Liver (tissue), 9 donors: ENCODE measurements around the gene RERE. TPM values are rescaled to one million over a fixed set of nuclear protein-coding genes. Genes with fewer than 3 reads are reported as not detected.

Source experiments
- DNase-seq: peaks from one replicate; pipeline ENCODE4 v3.0.0-alpha.2; 2017; ENCODE audit warnings: low spot score
- H3K27ac ChIP-seq, 2 donors: one replicate each; pipeline ENCODE4 v1.7.0; 2013; ENCODE audit warnings: inconsistent platforms in 2 of 2, low read length in 2 of 2, control low read depth in 1 of 2, low read depth in 1 of 2, mild to moderate bottlenecking in 1 of 2
- H3K27me3 ChIP-seq, 4 donors: one replicate each; pipeline versions ENCODE4 v1.6.1 to v1.7.0; 2013; ENCODE audit warnings: low read length in 3 of 4, inconsistent platforms in 1 of 4, mild to moderate bottlenecking in 1 of 4, moderate library complexity in 1 of 4; ENCODE audit not compliant: control insufficient read depth in 4 of 4, insufficient read depth in 4 of 4
- H3K36me3 ChIP-seq, 4 donors: one replicate each; pipeline versions ENCODE4 v1.6.1 to v1.7.0; 2013; ENCODE audit warnings: low read length in 3 of 4, mild to moderate bottlenecking in 3 of 4, low read depth in 1 of 4, moderate library complexity in 1 of 4; ENCODE audit not compliant: control insufficient read depth in 4 of 4, insufficient read depth in 3 of 4
- H3K4me1 ChIP-seq, 4 donors: one replicate each; pipeline versions ENCODE4 v1.6.1 to v1.7.0; 2013; ENCODE audit warnings: low read length in 3 of 4, mild to moderate bottlenecking in 3 of 4, moderate library complexity in 1 of 4; ENCODE audit not compliant: control insufficient read depth in 4 of 4, insufficient read depth in 4 of 4
- H3K4me3 ChIP-seq, 3 donors: one replicate each; pipeline versions ENCODE4 v1.6.1 to v1.7.0; 2013; ENCODE audit warnings: low read length in 3 of 3, control low read depth in 1 of 3, low read depth in 1 of 3, mild to moderate bottlenecking in 1 of 3
- H3K9ac ChIP-seq, 2 donors: one replicate each; pipeline ENCODE4 v1.7.0; 2013; ENCODE audit warnings: low read length in 2 of 2, mild to moderate bottlenecking in 2 of 2, moderate library complexity in 2 of 2, control low read depth in 1 of 2, low read depth in 1 of 2
- H3K9me3 ChIP-seq, 4 donors: one replicate each; pipeline versions ENCODE4 v1.6.1 to v1.7.0; 2013; ENCODE audit warnings: low read length in 3 of 4; ENCODE audit not compliant: control insufficient read depth in 4 of 4
- FOXA1 ChIP-seq: IDR thresholded peaks from 2 replicates; pipeline ENCODE4 v1.6.1; 2016; ENCODE audit warnings: antibody characterized with exemption
- HNF4A ChIP-seq, 2 donors: conservative IDR thresholded peaks; 2 replicates each; pipeline ENCODE4 v1.6.1; 2016; ENCODE audit warnings: antibody characterized with exemption in 2 of 2, mild to moderate bottlenecking in 2 of 2
- NR2F2 ChIP-seq: IDR thresholded peaks from 2 replicates; pipeline ENCODE4 v1.6.1; 2016; ENCODE audit warnings: antibody characterized with exemption
- RAD21 ChIP-seq, 2 donors: IDR thresholded peaks; 2 replicates each; pipeline ENCODE4 v1.6.1; 2016; ENCODE audit warnings: antibody characterized with exemption in 2 of 2, mild to moderate bottlenecking in 2 of 2
- SP1 ChIP-seq: IDR thresholded peaks from 2 replicates; pipeline ENCODE4 v1.6.1; 2018; ENCODE audit warnings: antibody characterized with exemption, mild to moderate bottlenecking
- YY1 ChIP-seq: IDR thresholded peaks from 2 replicates; pipeline ENCODE4 v1.6.1; 2016; ENCODE audit warnings: antibody characterized with exemption, mild to moderate bottlenecking
- WGBS: extraction: QIAGEN DNeasy Blood & Tissue Kit; methylation state at CpG from one replicate; pipeline ENCODE4 v1.1.7; 2013; 5-methylcytosine and 5-hydroxymethylcytosine counted together
- polyA plus RNA-seq, 2 donors: library from polyadenylated mRNA; stranded (reverse) in 1 of 2; unstranded in 1 of 2; fragments of 200-250 nt in 1 of 2; fragments of >200 nt in 1 of 2; fragmentation: Nextera tagmentation in 1 of 2; extraction: Ambion mirVana in 1 of 2; gene quantifications; one replicate each; pipeline versions ENCODE4 v1.2.1 to v1.2.3, GENCODE V29; 2013 to 2015
- total RNA-seq, 2 donors: library from RNA; depleted of rRNA; stranded (reverse); fragments of >200 nt; gene quantifications; one replicate each; pipeline ENCODE4 v1.2.3, GENCODE V29; 2014
- TF ChIP-seq, protein P1 (sequence below): fragments of 150-350 bp; IDR thresholded peaks from 2 replicates; pipeline ENCODE4 v1.5.1; 2017; ENCODE audit warnings: improper control_type of control experiment, low read depth, low read length; ENCODE audit not compliant: missing input control
- TF ChIP-seq, protein P2 (sequence below): IDR thresholded peaks from 2 replicates; pipeline ENCODE4 v1.6.1; 2016; ENCODE audit warnings: antibody characterized with exemption
- TF ChIP-seq, protein P3 (sequence below): IDR thresholded peaks from 2 replicates; pipeline ENCODE4 v1.6.1; 2016; ENCODE audit warnings: antibody characterized with exemption, mild to moderate bottlenecking
- TF ChIP-seq, protein P4 (sequence below): IDR thresholded peaks from 2 replicates; pipeline ENCODE4 v1.6.1; 2016; ENCODE audit warnings: antibody characterized with exemption
- TF ChIP-seq, protein P5 (sequence below): IDR thresholded peaks from 2 replicates; pipeline ENCODE4 v1.6.1; 2016; ENCODE audit warnings: antibody characterized with exemption
- donor health status: healthy.
- donor health status: healthy.
- donor health status: healthy.
- donor health status: healthy.
- donor health status: healthy.

The RERE gene
- total and polyA plus RNA-seq, 4 donors = 9.8 to 49.1 (median 24.8) TPM

DNA sequence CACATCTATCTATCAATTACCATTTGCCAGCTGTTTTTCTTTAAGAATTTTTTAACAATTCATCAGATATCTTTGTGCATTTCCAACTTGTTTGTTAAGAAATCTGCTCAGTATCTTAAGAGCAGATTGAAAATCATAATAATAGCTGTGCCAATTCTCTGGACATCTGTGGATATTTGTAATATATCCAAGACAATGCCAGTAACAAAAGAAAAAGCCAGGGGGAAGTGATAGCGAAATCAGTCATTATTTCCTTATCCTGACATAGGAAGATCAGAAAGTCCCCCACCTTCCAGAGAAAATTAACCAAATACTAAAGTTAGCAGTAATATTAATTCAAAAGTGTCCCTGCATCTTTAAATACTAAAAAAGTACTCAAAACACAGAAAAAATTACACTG lies 217.1 kb downstream of the RERE start:
- Histone ChIP-seq H3K9me3 (no peaks in the 10 kb centered on the region), H3K36me3 (no peaks in the 10 kb centered on the region), H3K4me1 (no peaks in the 10 kb centered on the region), H3K4me3 (no peak overlapping the region), H3K27ac (no peak overlapping the region), H3K9ac (no peak overlapping the region), H3K27me3 (no peaks in the 10 kb centered on the region)
- TF ChIP-seq, protein P1, sequence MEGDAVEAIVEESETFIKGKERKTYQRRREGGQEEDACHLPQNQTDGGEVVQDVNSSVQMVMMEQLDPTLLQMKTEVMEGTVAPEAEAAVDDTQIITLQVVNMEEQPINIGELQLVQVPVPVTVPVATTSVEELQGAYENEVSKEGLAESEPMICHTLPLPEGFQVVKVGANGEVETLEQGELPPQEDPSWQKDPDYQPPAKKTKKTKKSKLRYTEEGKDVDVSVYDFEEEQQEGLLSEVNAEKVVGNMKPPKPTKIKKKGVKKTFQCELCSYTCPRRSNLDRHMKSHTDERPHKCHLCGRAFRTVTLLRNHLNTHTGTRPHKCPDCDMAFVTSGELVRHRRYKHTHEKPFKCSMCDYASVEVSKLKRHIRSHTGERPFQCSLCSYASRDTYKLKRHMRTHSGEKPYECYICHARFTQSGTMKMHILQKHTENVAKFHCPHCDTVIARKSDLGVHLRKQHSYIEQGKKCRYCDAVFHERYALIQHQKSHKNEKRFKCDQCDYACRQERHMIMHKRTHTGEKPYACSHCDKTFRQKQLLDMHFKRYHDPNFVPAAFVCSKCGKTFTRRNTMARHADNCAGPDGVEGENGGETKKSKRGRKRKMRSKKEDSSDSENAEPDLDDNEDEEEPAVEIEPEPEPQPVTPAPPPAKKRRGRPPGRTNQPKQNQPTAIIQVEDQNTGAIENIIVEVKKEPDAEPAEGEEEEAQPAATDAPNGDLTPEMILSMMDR = no peak
- WGBS = 87% methylated on average over 1 of the region's 1 CpG
- no peak for DNase-seq

DNA sequence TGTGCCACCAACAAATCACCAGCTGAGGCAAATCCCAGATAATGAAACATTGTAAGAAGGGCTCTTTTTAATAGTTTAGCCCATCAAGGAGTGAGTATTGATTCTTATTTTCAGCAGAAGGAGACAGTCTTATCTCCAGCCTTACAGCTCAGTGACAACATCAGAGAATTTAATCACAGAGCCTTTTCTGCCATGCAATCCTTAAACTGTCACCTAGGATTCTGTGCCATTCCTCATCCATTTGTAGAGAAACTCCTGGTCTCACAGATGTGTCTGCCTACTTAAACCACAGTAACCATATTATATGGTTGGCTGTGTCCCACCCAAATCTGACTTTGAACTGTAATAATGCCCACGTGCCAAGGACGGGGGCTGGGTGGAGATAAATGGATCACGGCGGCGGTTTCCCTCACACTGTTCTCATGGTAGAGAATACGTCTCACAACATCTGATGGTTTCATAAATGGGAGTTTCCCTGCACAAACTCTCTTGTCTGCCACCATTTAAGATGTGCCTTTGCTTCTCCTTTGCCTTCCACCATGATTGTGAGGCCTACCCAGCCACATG lies 217.7 kb downstream of the RERE start:
- Histone ChIP-seq H3K9me3 (no peaks in the 10 kb centered on the region), H3K27ac (no peak overlapping the region), H3K4me1 (no peaks in the 10 kb centered on the region), H3K4me3 (no peak overlapping the region), H3K27me3 (no peaks in the 10 kb centered on the region), H3K9ac (no peak overlapping the region), H3K36me3 (no peaks in the 10 kb centered on the region)
- no peak for DNase-seq
- TF ChIP-seq FOXA1 (no peak), YY1 (no peak), SP1 (no peak), RAD21 (IDR thresholded peaks at IDR 0.05) (no peak), HNF4A (conservative IDR thresholded peaks at IDR 0.05) (no peak), NR2F2 (no peak)
- TF ChIP-seq, protein P2, sequence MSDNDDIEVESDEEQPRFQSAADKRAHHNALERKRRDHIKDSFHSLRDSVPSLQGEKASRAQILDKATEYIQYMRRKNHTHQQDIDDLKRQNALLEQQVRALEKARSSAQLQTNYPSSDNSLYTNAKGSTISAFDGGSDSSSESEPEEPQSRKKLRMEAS = no peak
- TF ChIP-seq, protein P3, sequence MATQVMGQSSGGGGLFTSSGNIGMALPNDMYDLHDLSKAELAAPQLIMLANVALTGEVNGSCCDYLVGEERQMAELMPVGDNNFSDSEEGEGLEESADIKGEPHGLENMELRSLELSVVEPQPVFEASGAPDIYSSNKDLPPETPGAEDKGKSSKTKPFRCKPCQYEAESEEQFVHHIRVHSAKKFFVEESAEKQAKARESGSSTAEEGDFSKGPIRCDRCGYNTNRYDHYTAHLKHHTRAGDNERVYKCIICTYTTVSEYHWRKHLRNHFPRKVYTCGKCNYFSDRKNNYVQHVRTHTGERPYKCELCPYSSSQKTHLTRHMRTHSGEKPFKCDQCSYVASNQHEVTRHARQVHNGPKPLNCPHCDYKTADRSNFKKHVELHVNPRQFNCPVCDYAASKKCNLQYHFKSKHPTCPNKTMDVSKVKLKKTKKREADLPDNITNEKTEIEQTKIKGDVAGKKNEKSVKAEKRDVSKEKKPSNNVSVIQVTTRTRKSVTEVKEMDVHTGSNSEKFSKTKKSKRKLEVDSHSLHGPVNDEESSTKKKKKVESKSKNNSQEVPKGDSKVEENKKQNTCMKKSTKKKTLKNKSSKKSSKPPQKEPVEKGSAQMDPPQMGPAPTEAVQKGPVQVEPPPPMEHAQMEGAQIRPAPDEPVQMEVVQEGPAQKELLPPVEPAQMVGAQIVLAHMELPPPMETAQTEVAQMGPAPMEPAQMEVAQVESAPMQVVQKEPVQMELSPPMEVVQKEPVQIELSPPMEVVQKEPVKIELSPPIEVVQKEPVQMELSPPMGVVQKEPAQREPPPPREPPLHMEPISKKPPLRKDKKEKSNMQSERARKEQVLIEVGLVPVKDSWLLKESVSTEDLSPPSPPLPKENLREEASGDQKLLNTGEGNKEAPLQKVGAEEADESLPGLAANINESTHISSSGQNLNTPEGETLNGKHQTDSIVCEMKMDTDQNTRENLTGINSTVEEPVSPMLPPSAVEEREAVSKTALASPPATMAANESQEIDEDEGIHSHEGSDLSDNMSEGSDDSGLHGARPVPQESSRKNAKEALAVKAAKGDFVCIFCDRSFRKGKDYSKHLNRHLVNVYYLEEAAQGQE = no peak
- TF ChIP-seq, protein P4, sequence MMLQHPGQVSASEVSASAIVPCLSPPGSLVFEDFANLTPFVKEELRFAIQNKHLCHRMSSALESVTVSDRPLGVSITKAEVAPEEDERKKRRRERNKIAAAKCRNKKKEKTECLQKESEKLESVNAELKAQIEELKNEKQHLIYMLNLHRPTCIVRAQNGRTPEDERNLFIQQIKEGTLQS = no peak
- TF ChIP-seq, protein P5, sequence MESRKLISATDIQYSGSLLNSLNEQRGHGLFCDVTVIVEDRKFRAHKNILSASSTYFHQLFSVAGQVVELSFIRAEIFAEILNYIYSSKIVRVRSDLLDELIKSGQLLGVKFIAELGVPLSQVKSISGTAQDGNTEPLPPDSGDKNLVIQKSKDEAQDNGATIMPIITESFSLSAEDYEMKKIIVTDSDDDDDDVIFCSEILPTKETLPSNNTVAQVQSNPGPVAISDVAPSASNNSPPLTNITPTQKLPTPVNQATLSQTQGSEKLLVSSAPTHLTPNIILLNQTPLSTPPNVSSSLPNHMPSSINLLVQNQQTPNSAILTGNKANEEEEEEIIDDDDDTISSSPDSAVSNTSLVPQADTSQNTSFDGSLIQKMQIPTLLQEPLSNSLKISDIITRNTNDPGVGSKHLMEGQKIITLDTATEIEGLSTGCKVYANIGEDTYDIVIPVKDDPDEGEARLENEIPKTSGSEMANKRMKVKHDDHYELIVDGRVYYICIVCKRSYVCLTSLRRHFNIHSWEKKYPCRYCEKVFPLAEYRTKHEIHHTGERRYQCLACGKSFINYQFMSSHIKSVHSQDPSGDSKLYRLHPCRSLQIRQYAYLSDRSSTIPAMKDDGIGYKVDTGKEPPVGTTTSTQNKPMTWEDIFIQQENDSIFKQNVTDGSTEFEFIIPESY = no peak
- 89% methylated on average over 6 of the region's 6 CpGs for WGBS
